ENCODE results near the gene NRDC. TPM values are rescaled to one million over a fixed set of nuclear protein-coding genes. Genes with fewer than 3 reads are reported as not detected.

Gene NRDC
- polyA plus RNA-seq, 5 donors = 131 to 178 (median 161) TPM

DNA sequence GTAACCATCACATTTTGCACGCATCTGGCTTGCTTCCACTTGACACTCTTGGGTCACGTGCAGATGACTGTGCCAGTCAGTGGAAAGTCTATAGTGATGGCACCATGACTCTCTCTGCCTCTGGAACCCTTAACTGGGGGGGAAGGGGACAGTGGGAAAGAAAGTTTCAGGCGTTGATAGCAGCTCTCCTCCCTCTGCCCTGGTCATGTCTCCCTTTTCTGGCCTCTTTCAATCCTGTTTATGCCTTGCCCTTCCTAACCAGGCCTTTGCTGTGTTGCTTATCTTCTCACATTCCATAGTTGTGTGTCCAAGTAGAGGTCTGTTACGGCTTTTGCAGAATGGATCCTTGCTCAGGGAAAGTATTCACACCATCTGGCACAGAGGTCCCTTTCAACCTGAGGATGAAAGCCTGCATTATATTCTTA, 93.5 kb downstream of the NRDC start:
- no peak for DNase-seq

GRCh38 chr1:51780927-51781326, 97.6 kb downstream of the NRDC start:
- no peak for DNase-seq

- no peak for DNase-seq
Observed at GRCh38 chr1:51776408-51776807, 102.1 kb downstream of the NRDC start.

- peak; percentile 25 to 52 for DNase-seq
Observed at GRCh38 chr1:51768971-51769588, 109.4 kb downstream of the NRDC start.

DNA sequence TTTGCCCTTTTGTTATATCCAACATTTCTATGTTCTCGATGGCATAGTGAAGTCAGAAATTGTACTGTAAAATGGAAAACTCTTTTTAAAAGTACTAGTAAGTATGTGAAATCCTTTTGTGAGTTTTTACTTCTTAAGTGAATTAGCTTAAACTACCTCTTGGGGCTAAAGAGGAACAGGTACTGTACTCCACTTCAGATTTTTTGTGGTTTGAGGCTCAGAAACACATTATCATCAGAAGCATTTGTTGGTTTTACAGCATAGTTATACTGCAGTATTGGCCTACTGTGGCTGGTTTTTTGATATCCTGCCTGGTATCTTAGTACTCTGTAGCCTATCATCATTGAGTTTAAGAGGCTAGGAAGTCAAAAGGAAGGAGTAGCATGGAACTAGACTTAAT, 117.2 kb downstream of the NRDC start:
- no peak for DNase-seq

- no peak for DNase-seq
Observed at GRCh38 chr1:51760872-51761271, 117.7 kb downstream of the NRDC start.

- no peak for DNase-seq
Observed at GRCh38 chr1:51758310-51758709, 120.2 kb downstream of the NRDC start.

GRCh38 chr1:51756290-51756689, 122.2 kb downstream of the NRDC start:
- DNase-seq = no peak

DNA sequence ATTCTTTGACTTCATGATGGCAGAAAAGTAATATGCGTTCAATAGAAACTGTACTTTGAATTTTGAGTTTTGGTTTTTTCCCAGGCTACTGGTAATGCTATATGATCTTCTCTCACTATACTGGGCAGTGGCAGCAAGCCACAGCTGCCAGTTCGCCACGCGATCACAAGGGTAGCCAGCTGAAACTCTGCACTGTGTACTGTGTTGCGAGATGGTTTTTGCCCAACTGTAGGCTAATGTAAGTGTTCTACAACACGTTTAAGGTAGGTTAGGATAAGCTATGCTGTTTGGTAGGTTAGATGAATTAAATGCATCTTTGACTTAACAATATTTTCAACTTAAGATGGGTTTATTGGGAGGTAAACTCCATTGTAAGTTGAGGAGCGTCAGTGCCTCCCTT, 123.1 kb downstream of the NRDC start:
- no peak for DNase-seq

GRCh38 chr1:51754666-51755065, 123.9 kb downstream of the NRDC start:
- DNase-seq = no peak

GRCh38 chr1:51753969-51754368, 124.6 kb downstream of the NRDC start:
- no peak for DNase-seq

GRCh38 chr1:51752073-51752948, 126.2 kb downstream of the NRDC start:
- no peak for DNase-seq

GRCh38 chr1:51750729-51751128, 127.8 kb downstream of the NRDC start:
- no peak for DNase-seq

DNA sequence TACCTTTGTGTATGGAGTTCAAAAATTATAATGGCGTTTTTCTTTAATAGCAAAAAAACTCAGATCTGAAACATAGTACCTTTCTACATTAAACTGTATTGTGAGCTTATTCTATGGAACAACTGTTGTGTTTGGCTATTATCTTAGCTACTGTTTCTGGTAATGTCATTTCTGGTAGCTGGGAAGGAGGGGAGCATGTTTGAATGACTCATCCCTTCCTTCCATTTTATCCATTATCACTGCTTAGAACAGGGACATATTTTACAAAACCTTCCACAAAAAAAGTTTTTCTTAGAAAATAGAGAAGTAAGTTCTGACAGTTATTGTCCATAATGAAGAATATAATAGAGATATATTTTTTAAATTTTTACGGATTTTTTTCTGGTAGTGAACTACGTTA, 128.3 kb downstream of the NRDC start:
- no peak for DNase-seq

- DNase-seq = no peak
Observed at GRCh38 chr1:51749151-51749550, 129.4 kb downstream of the NRDC start.

DNA sequence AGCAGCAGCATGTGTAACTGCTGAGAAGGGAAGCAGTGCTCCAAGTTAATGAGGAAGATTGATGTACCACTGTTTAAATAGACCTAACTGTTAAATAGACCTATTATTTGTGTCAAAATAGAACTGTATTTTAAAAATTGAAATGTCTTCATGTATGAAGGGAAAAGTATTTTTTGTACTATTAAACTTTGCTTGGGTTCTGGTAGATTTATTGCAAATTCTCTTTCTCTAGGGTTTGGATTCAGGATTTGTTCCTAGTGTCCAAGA, 133.3 kb downstream of the NRDC start:
- no peak for DNase-seq

- no peak for DNase-seq
Observed at GRCh38 chr1:51744506-51745303, 133.8 kb downstream of the NRDC start.

GRCh38 chr1:51741121-51741681, 137.3 kb downstream of the NRDC start:
- DNase-seq = no peak

- DNase-seq = no peak
Observed at GRCh38 chr1:51740652-51741051, 137.9 kb downstream of the NRDC start.

Measured in right lung (tissue), 5 donors.